RWPE1 (cell line): ENCODE data around the gene PLCB1.

Experiments
- CTCF ChIA-PET: fragments of 350-600 bp; sonication (Branson Sonifier 250); formaldehyde crosslinking; extraction: SDS; loops from one replicate; lab custom pipeline; 2021; lab: Yijun Ruan, JAX
- POLR2A ChIA-PET: fragments of 400-600 bp; formaldehyde crosslinking; extraction: SDS; loops from one replicate; lab custom pipeline; 2020; ENCODE audit warnings: antibody characterized with exemption; ENCODE audit not compliant: low non-redundant PET; lab: Yijun Ruan, JAX
- DNase-seq: peaks from one replicate; pipeline ENCODE4 v3.0.0; 2012; ENCODE audit warnings: low spot score
- H3K27ac ChIP-seq: fragments of 450-650 bp; 2 replicates; pipeline ENCODE4 v1.5.1; 2017
- TF ChIP-seq, protein P1 (sequence below): fragments of 450-650 bp; conservative IDR thresholded peaks from 2 replicates; pipeline ENCODE4 v1.5.1; 2017; ENCODE audit warnings: low read depth, mild to moderate bottlenecking

The PLCB1 gene

DNA sequence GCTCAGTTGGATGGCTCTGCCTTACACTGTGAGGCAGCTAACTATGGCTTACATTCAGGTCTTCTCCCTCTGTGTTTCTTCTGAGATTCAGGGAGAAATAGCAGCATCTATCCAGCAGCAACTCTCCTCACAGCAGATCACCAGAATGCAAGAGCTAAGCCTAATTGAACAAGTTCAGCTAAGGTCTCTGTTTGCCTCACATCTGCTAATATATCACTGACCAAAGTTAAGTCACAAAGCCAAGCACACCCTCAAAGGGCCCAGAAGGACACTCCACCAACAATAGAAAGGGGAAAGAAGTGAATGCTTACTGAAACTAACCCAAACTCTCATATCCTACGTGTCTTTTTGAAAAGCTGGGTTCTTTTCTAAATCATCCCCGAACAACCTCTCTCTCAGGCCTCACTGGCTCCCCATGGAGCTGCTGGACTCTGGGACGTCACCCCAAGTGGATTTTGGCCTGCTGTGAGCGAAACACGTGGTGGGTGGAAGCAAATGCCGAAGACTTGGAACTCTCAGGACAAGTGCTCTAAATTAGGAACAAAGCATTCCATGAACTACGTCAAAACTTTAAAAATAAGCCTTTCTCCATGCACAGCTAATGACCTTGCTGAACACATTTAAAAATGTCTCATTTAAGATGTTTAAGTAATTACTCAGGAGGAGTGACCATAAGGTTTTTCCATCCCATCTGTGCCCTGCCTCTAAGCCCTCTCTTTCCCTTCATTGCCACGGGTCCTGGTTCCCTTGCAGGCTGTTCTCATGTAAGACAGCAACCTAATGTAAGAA, 769.4 kb downstream of the PLCB1 start:
- CTCF ChIA-PET, result no interaction called here
- POLR2A ChIA-PET, result no interaction called here
- DNase-seq, result no peak
- H3K27ac ChIP-seq, result no peak overlapping the region
- TF ChIP-seq, protein P1, sequence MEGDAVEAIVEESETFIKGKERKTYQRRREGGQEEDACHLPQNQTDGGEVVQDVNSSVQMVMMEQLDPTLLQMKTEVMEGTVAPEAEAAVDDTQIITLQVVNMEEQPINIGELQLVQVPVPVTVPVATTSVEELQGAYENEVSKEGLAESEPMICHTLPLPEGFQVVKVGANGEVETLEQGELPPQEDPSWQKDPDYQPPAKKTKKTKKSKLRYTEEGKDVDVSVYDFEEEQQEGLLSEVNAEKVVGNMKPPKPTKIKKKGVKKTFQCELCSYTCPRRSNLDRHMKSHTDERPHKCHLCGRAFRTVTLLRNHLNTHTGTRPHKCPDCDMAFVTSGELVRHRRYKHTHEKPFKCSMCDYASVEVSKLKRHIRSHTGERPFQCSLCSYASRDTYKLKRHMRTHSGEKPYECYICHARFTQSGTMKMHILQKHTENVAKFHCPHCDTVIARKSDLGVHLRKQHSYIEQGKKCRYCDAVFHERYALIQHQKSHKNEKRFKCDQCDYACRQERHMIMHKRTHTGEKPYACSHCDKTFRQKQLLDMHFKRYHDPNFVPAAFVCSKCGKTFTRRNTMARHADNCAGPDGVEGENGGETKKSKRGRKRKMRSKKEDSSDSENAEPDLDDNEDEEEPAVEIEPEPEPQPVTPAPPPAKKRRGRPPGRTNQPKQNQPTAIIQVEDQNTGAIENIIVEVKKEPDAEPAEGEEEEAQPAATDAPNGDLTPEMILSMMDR, result no peak

DNA sequence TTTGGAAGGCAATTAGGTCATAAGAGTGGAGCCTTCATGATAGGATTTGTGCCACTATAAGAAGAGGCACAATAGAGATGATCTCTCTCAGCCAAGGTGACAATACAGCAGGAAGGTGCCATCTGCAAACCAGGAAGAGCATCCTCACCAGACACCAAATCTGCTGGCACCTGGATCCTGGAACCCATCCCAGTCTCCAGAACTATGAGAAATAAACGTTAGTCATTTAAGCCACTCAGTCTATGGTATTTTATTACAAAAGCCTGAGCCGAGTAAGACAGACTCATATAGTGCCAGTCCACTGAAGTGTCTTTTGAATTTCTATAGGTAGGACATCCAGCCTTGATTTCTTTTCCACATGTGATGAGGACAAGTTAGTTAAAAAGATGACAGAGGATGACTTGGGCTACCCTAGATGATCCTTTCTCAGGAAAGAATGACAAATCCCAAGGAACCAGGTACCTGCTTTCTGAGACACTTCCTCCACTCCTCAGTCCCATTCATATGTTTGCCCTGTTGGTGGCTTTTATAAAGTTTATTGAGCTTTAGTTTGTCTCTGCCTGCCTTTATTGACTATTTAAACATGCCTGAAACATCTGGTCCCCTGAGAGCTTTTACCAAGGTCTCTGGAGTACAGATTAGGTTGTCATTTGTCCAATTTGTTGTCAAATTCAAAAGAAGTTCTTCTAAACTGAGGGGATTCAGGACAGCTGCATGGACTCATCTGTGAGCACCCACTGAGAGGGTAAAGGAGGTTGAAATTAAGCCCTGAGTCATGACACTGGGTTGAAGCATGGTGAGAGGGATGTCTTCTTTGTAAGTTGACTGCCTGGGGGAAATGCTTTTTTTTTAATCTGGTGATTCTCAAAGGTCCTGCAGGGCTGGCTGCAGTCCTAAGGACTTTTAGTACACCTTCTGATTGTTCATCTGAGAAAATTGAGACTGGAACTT, 771.9 kb downstream of the PLCB1 start:
- ChIA-PET CTCF (no interaction called here), POLR2A (no interaction called here)
- DNase-seq, result no peak
- TF ChIP-seq, protein P1, result no peak
- H3K27ac ChIP-seq, result no peak overlapping the region

DNA sequence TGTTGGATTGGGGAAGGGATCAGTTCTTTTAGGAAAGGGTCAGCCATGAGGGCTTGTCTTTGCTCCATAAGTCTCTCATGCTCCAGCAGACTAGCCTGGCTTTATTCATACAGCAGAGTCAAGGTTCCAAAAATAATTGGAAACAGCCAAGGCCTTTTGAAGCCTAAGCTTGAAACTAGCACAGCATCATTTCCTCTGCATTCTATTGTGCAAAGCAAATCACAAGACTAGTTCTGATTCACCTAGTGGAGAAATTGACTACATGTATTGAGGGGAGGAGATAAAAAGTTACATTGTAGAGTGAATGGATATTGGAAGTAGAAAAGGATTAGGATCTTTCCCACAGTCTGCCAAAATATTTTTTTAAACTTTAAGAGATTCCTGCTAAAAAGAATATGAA, 777.5 kb downstream of the PLCB1 start:
- no peak for DNase-seq
- TF ChIP-seq, protein P1, result no peak
- H3K27ac ChIP-seq, result no peak overlapping the region
- CTCF ChIA-PET, result no interaction called here
- POLR2A ChIA-PET, result no interaction called here

DNA sequence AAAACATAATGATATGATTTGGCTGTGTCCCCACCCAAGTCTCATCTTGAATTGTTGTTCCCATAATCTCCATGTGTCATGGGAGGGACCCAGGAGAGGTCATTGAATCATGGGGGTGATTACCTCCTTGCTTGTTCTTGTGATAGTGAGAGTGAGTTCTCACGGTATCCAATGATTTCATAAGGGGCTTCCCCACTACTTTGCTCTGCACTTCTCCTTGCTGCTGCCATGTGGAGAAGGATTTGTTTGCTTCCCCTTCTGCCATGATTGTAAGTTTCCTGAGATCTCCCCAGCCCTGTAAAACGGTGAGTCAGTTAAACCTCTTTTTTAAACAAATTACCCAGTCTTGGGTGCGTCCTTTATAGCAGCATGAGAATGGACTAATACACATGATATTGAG, 780.0 kb downstream of the PLCB1 start:
- H3K27ac ChIP-seq, result no peak overlapping the region
- no peak for DNase-seq
- ChIA-PET CTCF (no interaction called here), POLR2A (no interaction called here)
- TF ChIP-seq, protein P1, result no peak

DNA sequence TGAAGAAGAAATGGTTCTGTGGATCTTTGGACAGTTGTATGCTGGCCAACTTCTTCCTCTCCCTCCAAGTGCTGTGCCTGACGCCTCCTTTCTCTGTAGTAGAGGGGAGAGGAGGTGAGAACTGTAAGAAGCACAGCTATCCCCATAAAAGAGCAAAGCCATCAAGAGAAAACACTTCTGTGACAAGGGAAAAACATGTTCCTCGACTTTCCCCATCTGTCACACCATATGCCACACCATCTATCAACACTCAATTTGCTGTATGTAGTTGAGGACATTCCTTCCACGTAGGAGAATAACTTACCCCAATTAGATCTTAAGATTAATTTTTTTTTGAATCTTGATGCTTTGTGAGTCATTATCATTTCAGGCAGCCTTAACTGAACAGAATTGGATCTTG, 780.7 kb downstream of the PLCB1 start:
- no peak for DNase-seq
- TF ChIP-seq, protein P1, result no peak
- no peak overlapping the region for H3K27ac ChIP-seq
- ChIA-PET CTCF (no interaction called here), POLR2A (no interaction called here)

DNA sequence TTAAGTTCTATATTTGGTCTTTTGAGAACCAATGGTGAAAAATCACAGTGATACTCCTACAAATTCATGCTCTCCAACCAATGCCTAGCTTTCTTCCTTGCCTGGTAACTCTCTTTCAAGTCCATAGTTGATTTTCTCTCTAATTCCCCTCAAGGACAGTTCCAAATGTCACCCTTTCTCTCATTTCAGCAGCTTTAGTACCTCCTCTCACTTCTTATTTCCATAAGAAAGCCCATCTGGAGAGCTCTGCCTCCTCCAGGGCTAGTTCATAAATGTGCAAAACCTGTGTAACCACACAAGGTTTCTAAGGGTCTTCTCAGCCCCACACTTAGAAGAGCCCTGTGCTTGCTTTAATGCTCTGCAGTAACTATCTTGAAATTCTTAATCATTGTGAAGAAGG, 781.4 kb downstream of the PLCB1 start:
- TF ChIP-seq, protein P1, result no peak
- H3K27ac ChIP-seq, result no peak overlapping the region
- ChIA-PET CTCF (no interaction called here), POLR2A (no interaction called here)
- DNase-seq, result no peak
